ENCODE measurements around the gene RAP1GAP. TPM values are rescaled to one million over a fixed set of nuclear protein-coding genes. Genes with fewer than 3 reads are reported as not detected.

The RAP1GAP gene
- total and polyA plus RNA-seq, 9 of the 15 experiments (the other 6 are each of a cell fraction or from before 2014, with no cell fraction given): 0.29 to 30.2 (median 19.2) TPM

- Histone ChIP-seq H3K79me2 (ENCODE audit: control insufficient read depth, insufficient read depth, low read length) (peaks cover 12% of the 10 kb centered on the region), H3K4me2 (ENCODE audit: insufficient read depth, low read length) (peak overlapping the region; percentile 93), H3K27ac (ENCODE audit: extremely low read depth, low read depth, low read length) (no peak overlapping the region), H3K27me3 (ENCODE audit: control insufficient read depth in 2 of 2, insufficient read depth in 2 of 2, low read length in 2 of 2) (no peaks in the 10 kb centered on the region), H3K9me1 (ENCODE audit: control insufficient read depth, insufficient read depth, low read length) (no peaks in the 10 kb centered on the region), H2AFZ (ENCODE audit: low read depth, low read length) (no peak overlapping the region), H3K9ac (ENCODE audit: insufficient read depth in 1 of 2, low read depth in 2 of 2, low read length in 2 of 2) (peak overlapping the region; percentile 63 to 87; a peak in 3 of 4 replicates), H4K20me1 (replicated peaks; ENCODE audit: control insufficient read depth, insufficient read depth, low read length) (peaks cover 9% of the 10 kb centered on the region; the same call in 1 of the 2 replicates), H3K9me3 (replicated peaks; ENCODE audit: control insufficient read depth, insufficient read depth, low read depth, low read length) (no peaks in the 10 kb centered on the region), H3K4me3 (no peak overlapping the region), H3K4me1 (replicated peaks in 1 of 2; ENCODE audit: control insufficient read depth in 2 of 2, insufficient read depth in 2 of 2, low read length in 2 of 2) (peaks cover 29 to 49% of the 10 kb centered on the region in 2 experiments), H3K36me3 (ENCODE audit: control insufficient read depth, insufficient read depth, low read length) (peaks cover 8% of the 10 kb centered on the region; the same call in 1 of the 3 replicates)
- FAIRE-seq (no peak), ATAC-seq (no peak), DNase-seq (ENCODE audit: extremely low read depth in 1 of 4, low spot score in 3 of 4) (no peak)
- WGBS (ENCODE audit: insufficient coverage, low coverage, missing lambda C conversion rate): 81% methylated on average over 9 of the region's 11 CpGs
- ChIA-PET POLR2A (interaction anchor here (0.5 to 1.4 kb wide), 3 partner anchors 10 to 71 kb away, joined by 3 to 7 read pairs (median 4); no protein-coding TSS in a partner anchor), CTCF (ENCODE audit: low intra/inter-chr PET ratio) (no interaction called here)
- intact Hi-C loops (cut with micrococcal nuclease) (no loop called here), in situ Hi-C loops (cut with MboI) (loop anchor here (25.0 kb wide), 1 partner anchor 155 kb away; the partner anchor contains the start of gene ALPL)
- BruUV-seq (replicated peaks): TSS peak; percentile 29
- no peak for TF ChIP-seq TAF7 (tag; IDR thresholded peaks at IDR 0.05)
- no peak for TF ChIP-seq ETV1 (tag; conservative IDR thresholded peaks at IDR 0.05; ENCODE audit: low read depth)
- no peak for TF ChIP-seq PHB (CRISPR knock-in tag; IDR thresholded peaks at IDR 0.05)
- no peak for TF ChIP-seq ZNF780A (CRISPR knock-in tag; IDR thresholded peaks at IDR 0.05)
- no peak for TF ChIP-seq ZNF77 (CRISPR knock-in tag; IDR thresholded peaks at IDR 0.05)
- TF ChIP-seq ZHX1 (conservative IDR thresholded peaks at IDR 0.05; ENCODE audit: low read length): no peak
- no peak for TF ChIP-seq MAFG (tag; conservative IDR thresholded peaks at IDR 0.05)
- no peak for TF ChIP-seq THRA (IDR thresholded peaks at IDR 0.05)
- no peak for TF ChIP-seq ZZZ3 (IDR thresholded peaks at IDR 0.05)
- TF ChIP-seq, protein P1, sequence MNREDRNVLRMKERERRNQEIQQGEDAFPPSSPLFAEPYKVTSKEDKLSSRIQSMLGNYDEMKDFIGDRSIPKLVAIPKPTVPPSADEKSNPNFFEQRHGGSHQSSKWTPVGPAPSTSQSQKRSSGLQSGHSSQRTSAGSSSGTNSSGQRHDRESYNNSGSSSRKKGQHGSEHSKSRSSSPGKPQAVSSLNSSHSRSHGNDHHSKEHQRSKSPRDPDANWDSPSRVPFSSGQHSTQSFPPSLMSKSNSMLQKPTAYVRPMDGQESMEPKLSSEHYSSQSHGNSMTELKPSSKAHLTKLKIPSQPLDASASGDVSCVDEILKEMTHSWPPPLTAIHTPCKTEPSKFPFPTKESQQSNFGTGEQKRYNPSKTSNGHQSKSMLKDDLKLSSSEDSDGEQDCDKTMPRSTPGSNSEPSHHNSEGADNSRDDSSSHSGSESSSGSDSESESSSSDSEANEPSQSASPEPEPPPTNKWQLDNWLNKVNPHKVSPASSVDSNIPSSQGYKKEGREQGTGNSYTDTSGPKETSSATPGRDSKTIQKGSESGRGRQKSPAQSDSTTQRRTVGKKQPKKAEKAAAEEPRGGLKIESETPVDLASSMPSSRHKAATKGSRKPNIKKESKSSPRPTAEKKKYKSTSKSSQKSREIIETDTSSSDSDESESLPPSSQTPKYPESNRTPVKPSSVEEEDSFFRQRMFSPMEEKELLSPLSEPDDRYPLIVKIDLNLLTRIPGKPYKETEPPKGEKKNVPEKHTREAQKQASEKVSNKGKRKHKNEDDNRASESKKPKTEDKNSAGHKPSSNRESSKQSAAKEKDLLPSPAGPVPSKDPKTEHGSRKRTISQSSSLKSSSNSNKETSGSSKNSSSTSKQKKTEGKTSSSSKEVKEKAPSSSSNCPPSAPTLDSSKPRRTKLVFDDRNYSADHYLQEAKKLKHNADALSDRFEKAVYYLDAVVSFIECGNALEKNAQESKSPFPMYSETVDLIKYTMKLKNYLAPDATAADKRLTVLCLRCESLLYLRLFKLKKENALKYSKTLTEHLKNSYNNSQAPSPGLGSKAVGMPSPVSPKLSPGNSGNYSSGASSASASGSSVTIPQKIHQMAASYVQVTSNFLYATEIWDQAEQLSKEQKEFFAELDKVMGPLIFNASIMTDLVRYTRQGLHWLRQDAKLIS (CRISPR knock-in tag; IDR thresholded peaks at IDR 0.05): no peak
- TF ChIP-seq TOE1 (IDR thresholded peaks at IDR 0.05; ENCODE audit: borderline replicate concordance): no peak
- TF ChIP-seq TOE1 (CRISPR knock-in tag; IDR thresholded peaks at IDR 0.05; ENCODE audit: borderline replicate concordance, low read depth): no peak
- no peak for TF ChIP-seq RAD51 (IDR thresholded peaks at IDR 0.05; ENCODE audit: borderline replicate concordance, low read depth)
- no peak for TF ChIP-seq ZNF24 (IDR thresholded peaks at IDR 0.05)
- TF ChIP-seq ZNF146 (CRISPR knock-in tag; IDR thresholded peaks at IDR 0.05; ENCODE audit: unreplicated experiment): no peak
These were observed 1.6 kb downstream of the RAP1GAP start for GRCh38 chr1:21667348-21668231.

Measured in K562 (cell line).